Measurements from ENCODE around the gene ZNF516.

- TF ChIP-seq CTCF (IDR thresholded peaks at IDR 0.05) (no peak), POLR2A (IDR thresholded peaks at IDR 0.05) (no peak)
These were observed 5.0 kb downstream of the ZNF516 start for GRCh38 chr18:76490033-76490432.
